NB4 (cell line): ENCODE measurements around the gene ETV3L.
"Not testable (repeated sequence)": the region's sequence is repeated elsewhere in the genome, so short reads cannot be mapped to it uniquely, and the experiment has no call there.

Source experiments
- DNase-seq: peaks from one replicate; pipeline ENCODE4 v3.0.0; 2010; ENCODE audit warnings: low read depth
- H3K4me3 ChIP-seq: one replicate; pipeline ENCODE4 v1.5.1; 2011; ENCODE audit warnings: mild to moderate bottlenecking, low read depth, low read length, moderate library complexity
- MYC ChIP-seq: IDR thresholded peaks from 2 replicates; pipeline ENCODE4 v1.6.1; 2011; ENCODE audit warnings: low read depth, low read length
- POLR2A ChIP-seq: IDR thresholded peaks from 2 replicates; pipeline ENCODE4 v1.6.1; 2011; ENCODE audit warnings: mild to moderate bottlenecking; ENCODE audit not compliant: insufficient read length; ENCODE audit errors: extremely low read depth
- TF ChIP-seq, protein P1 (sequence below): IDR thresholded peaks from one replicate; pipeline ENCODE4 v1.5.1; 2012; ENCODE audit warnings: low read depth, low read length
- TF ChIP-seq, protein P2 (sequence below): IDR thresholded peaks from 2 replicates; pipeline ENCODE4 v1.6.1; 2011; ENCODE audit warnings: low read depth, low read length

Gene ETV3L

DNA sequence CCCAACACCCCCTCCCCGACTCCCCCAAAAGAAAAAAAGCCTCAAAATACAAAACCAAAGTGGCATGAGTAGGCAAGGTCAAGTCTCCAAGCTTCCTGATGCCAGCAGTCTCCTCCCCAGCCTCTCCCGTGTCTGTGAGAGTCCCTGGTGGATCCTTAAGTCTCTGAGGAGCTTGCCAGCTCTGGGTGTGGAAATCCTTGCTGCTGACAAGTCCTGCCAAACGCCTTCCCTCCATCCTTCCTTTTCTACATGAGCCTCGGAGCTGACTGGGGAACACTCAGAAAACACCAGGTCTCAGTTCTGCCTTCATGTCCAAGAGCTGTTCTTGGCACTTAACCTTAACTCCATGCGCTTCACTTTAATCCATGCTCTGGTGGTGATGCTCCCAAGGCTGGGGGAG is 3.7 kb upstream of the ETV3L start:
- no peak overlapping the region for H3K4me3 ChIP-seq
- TF ChIP-seq, protein P1, sequence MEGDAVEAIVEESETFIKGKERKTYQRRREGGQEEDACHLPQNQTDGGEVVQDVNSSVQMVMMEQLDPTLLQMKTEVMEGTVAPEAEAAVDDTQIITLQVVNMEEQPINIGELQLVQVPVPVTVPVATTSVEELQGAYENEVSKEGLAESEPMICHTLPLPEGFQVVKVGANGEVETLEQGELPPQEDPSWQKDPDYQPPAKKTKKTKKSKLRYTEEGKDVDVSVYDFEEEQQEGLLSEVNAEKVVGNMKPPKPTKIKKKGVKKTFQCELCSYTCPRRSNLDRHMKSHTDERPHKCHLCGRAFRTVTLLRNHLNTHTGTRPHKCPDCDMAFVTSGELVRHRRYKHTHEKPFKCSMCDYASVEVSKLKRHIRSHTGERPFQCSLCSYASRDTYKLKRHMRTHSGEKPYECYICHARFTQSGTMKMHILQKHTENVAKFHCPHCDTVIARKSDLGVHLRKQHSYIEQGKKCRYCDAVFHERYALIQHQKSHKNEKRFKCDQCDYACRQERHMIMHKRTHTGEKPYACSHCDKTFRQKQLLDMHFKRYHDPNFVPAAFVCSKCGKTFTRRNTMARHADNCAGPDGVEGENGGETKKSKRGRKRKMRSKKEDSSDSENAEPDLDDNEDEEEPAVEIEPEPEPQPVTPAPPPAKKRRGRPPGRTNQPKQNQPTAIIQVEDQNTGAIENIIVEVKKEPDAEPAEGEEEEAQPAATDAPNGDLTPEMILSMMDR: no peak
- TF ChIP-seq, protein P2, sequence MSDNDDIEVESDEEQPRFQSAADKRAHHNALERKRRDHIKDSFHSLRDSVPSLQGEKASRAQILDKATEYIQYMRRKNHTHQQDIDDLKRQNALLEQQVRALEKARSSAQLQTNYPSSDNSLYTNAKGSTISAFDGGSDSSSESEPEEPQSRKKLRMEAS: no peak
- TF ChIP-seq POLR2A (no peak), MYC (no peak)
- no peak for DNase-seq

DNA sequence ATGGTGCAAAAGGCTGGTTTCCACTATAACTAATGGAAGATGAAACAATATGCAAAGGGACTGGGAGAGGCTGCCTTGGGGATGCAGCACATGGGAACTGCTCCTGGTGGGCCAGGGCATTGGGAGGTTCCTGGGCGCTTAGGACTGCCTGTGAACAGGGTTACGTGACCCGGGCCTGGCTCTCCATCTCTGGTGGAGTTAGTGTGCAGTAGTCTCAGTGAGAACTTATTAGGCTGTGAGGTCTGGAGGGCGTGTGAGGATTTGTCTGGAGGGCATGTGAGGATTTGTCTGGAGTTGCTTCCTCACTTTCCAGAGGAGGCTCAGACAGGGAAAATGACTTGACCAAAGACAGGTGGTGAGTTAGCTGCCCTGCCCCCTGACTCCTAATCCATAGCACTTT is 1.5 kb upstream of the ETV3L start:
- no peak for DNase-seq
- TF ChIP-seq MYC (no peak), POLR2A (no peak)
- TF ChIP-seq, protein P2: no peak
- TF ChIP-seq, protein P1: no peak
- no peak overlapping the region for H3K4me3 ChIP-seq

DNA sequence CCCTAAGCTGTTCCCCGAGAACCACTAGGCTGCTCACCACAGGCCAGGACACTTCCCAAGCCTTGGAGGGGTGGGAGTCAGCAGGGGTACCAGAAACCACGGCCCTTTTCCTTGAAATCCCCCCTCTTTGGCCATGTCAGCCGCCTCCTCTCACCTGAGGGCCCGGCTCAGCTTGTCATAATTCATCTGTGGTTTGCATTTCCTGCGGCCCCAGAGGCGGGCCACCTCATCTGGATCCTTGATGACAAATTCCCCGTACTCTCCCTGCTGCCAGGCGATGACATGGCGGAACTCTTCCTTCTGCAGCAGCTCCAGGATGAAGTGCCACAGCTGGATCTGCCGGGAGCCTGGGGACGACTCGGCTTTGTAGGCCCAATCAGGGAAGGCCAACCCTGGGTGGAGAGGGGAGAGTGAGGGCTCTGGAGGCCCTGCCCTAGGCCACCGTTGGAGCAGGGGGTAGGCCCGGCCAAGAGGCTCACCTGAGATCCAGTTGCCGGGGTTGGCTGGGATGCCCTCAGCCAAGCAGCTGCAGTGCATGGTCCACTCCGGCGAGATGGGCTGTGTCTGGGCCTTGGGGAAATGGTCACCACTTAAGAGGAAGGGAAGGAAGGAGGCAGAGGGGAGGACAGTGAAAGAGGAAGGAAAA is 498 bp downstream of the ETV3L start:
- not testable (repeated sequence) for H3K4me3 ChIP-seq, DNase-seq

DNA sequence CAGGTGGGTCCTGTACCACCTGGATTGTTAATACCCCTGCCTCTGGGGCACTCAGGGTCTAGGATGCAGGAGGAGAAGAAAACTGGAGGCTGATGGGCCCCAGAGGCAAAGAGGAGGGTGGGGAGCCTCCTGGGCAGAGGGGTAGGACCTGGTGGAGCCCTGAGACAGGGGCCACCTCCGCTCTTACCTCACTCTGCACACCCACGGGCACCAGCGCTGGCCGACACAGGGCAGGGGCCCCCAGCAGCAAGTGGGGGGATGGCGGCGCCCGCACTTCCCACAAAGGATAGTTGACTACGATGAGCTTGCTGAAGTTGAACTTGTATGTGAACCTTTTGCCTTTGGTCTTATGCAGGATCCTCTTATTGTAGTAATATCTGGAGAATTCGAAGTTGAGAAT is 1.1 kb downstream of the ETV3L start:
- no peak overlapping the region for H3K4me3 ChIP-seq

DNA sequence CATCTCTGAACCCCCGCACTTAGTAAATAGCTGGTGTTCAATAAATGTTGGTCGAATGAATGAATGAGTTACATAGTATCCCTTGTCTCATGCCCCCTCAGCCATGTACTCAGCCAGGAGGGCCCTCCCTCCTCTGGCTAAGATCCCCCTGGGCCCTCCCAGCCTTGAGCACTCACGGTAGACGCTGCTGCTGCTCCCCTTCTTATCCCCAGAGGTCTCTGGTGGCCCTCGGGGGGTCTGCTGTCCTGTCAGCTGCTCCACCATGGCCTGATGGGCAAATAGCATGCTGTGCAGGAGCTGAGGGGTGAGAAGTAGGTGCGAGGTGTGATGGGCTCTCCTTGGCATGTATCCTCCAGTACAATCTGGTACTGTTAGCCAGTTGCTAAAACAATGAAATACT is 1.9 kb downstream of the ETV3L start:
- TF ChIP-seq, protein P2: no peak
- TF ChIP-seq POLR2A (no peak), MYC (no peak)
- TF ChIP-seq, protein P1: no peak
- DNase-seq: no peak

More for the DNA sequence above, 1.1 kb downstream of the ETV3L start:
- DNase-seq: no peak
- no peak for TF ChIP-seq POLR2A
- TF ChIP-seq MYC: no peak
- TF ChIP-seq, protein P1: no peak
- TF ChIP-seq, protein P2: no peak

DNA sequence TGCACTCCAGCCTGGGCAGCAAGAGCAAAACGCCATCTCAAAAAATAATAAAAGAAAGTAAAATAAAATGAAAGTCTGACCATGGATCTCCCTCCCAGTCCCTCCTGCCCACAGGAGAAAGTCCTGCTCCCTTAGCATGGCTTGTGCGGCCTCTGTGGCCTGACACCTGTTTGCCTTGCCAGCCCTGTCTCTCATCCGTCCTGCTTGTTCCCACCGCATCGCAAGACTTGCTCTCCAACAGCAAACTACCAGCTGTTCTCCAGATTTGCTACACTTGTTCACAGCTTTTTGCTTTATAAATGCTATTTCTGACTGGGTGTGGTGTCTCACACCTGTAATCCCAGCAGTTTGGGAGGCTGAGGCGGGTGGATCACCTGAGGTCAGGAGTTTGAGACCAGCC is 2.7 kb downstream of the ETV3L start:
- no peak for DNase-seq
- H3K4me3 ChIP-seq: no peak overlapping the region
- TF ChIP-seq MYC (no peak), POLR2A (no peak)
- TF ChIP-seq, protein P1: no peak
- TF ChIP-seq, protein P2: no peak

More for the DNA sequence above, 1.9 kb downstream of the ETV3L start:
- H3K4me3 ChIP-seq: no peak overlapping the region
